Measurements from ENCODE around the gene SLC26A8. TPM values are rescaled to one million over a fixed set of nuclear protein-coding genes. Genes with fewer than 3 reads are reported as not detected.
A peak's percentile ranks its signal among the peaks of the same experiment; 100 is the strongest.
"Not testable (repeated sequence)": the region's sequence is repeated elsewhere in the genome, so short reads cannot be mapped to it uniquely, and the experiment has no call there.

SLC26A8 gene
- total and polyA plus RNA-seq, 2 experiments from 2014 or later, result 0.37 TPM; not detected in 1

- H3K27me3 ChIP-seq, result no peaks in the 10 kb centered on the region
- TF ChIP-seq, protein P1, sequence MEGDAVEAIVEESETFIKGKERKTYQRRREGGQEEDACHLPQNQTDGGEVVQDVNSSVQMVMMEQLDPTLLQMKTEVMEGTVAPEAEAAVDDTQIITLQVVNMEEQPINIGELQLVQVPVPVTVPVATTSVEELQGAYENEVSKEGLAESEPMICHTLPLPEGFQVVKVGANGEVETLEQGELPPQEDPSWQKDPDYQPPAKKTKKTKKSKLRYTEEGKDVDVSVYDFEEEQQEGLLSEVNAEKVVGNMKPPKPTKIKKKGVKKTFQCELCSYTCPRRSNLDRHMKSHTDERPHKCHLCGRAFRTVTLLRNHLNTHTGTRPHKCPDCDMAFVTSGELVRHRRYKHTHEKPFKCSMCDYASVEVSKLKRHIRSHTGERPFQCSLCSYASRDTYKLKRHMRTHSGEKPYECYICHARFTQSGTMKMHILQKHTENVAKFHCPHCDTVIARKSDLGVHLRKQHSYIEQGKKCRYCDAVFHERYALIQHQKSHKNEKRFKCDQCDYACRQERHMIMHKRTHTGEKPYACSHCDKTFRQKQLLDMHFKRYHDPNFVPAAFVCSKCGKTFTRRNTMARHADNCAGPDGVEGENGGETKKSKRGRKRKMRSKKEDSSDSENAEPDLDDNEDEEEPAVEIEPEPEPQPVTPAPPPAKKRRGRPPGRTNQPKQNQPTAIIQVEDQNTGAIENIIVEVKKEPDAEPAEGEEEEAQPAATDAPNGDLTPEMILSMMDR (IDR thresholded peaks at IDR 0.05; ENCODE audit: low read depth, low read length), result no peak
- H3K27ac ChIP-seq, result no peak overlapping the region
- H3K9me3 ChIP-seq (ENCODE audit: low read depth), result no peaks in the 10 kb centered on the region
- no peaks in the 10 kb centered on the region for H3K36me3 ChIP-seq
- no peak overlapping the region for H3K4me3 ChIP-seq
- DNase-seq (ENCODE audit: low read depth in 1 of 2, low spot score in 1 of 2), result peak in 1 of 2 donors; percentile 19
- peaks cover 29% of the 10 kb centered on the region for H3K4me1 ChIP-seq (ENCODE audit: low read depth)
Measured at GRCh38 chr6:36033935-36034334, 9.5 kb upstream of the SLC26A8 start.

DNA sequence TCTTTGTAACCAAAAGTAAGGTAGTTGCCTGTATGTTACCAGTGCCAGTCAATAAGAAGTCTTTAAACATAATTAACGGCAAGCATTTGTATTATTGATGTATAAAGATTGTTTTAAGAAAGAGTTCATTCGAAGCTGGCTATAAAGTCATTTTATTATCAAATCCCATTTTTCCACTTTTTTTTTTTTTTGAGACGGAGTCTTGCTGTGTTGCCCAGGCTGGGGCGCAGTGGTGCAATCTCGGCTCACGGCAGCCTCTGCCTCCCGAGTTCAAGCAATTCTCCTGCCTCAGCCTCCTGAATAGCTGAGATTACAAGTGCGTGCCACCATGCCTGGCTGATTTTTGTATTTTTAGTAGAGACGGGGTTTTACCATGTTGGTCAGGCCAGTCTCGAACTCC lies 8.7 kb upstream of the SLC26A8 start:
- not testable (repeated sequence) for H3K4me3 ChIP-seq; H3K27me3 ChIP-seq; H3K36me3 ChIP-seq; DNase-seq (ENCODE audit: low read depth in 1 of 2, low spot score in 1 of 2); H3K9me3 ChIP-seq (ENCODE audit: low read depth); H3K27ac ChIP-seq
- H3K4me1 ChIP-seq (ENCODE audit: low read depth), result peaks cover 25% of the 10 kb centered on the region

GRCh38 chr6:36032261-36032660 lies 7.8 kb upstream of the SLC26A8 start:
- TF ChIP-seq, protein P1 (IDR thresholded peaks at IDR 0.05; ENCODE audit: low read depth, low read length), result no peak
- Histone ChIP-seq H3K36me3 (no peaks in the 10 kb centered on the region), H3K27me3 (no peaks in the 10 kb centered on the region)

GRCh38 chr6:36029464-36029863 lies 5.0 kb upstream of the SLC26A8 start:
- Histone ChIP-seq H3K4me3 (peak overlapping the region; percentile 81), H3K27me3 (no peaks in the 10 kb centered on the region), H3K9me3 (ENCODE audit: low read depth) (no peaks in the 10 kb centered on the region), H3K4me1 (ENCODE audit: low read depth) (peaks cover 23% of the 10 kb centered on the region), H3K27ac (peak overlapping the region; percentile 96), H3K36me3 (no peaks in the 10 kb centered on the region)
- TF ChIP-seq, protein P1 (IDR thresholded peaks at IDR 0.05; ENCODE audit: low read depth, low read length), result no peak
- peak in 1 of 2 donors; percentile 91 for DNase-seq (ENCODE audit: low read depth in 1 of 2, low spot score in 1 of 2)

More at GRCh38 chr6:36032261-36032660, 7.8 kb upstream of the SLC26A8 start:
- H3K27ac ChIP-seq, result no peak overlapping the region
- peaks cover 25% of the 10 kb centered on the region for H3K4me1 ChIP-seq (ENCODE audit: low read depth)
- no peak overlapping the region for H3K4me3 ChIP-seq
- no peak for DNase-seq (ENCODE audit: low read depth in 1 of 2, low spot score in 1 of 2)
- no peaks in the 10 kb centered on the region for H3K9me3 ChIP-seq (ENCODE audit: low read depth)

DNA sequence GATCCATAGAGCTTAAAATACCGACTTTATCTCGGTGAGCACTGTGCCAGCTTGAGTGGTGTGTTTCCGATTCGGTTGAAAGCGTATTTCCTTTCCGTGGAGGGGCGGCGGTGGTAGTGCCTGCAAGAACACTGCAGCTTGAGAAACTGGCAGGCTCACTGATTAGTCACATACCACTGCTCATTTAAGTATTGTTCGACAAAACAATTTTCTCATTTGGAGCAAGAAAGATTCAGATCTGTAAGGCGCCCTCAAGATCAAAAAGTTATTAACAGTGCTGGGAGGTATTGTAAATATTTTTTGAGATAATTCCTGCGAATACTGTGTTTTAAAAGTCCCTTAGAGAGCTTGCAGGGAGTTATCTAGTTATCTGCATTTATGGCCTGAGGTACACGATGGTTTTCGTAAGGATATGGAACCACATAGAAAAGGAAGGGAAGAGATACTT lies 4.5 kb upstream of the SLC26A8 start:
- no peaks in the 10 kb centered on the region for H3K9me3 ChIP-seq (ENCODE audit: low read depth)
- peak; percentile 81 to 87 for DNase-seq (ENCODE audit: low read depth in 1 of 2, low spot score in 1 of 2)
- H3K4me1 ChIP-seq (ENCODE audit: low read depth), result peaks cover 17% of the 10 kb centered on the region
- peak overlapping the region; percentile 96 for H3K27ac ChIP-seq
- H3K36me3 ChIP-seq, result no peaks in the 10 kb centered on the region
- H3K27me3 ChIP-seq, result no peaks in the 10 kb centered on the region
- H3K4me3 ChIP-seq, result peak overlapping the region; percentile 81
- TF ChIP-seq, protein P1 (IDR thresholded peaks at IDR 0.05; ENCODE audit: low read depth, low read length), result no peak

DNA sequence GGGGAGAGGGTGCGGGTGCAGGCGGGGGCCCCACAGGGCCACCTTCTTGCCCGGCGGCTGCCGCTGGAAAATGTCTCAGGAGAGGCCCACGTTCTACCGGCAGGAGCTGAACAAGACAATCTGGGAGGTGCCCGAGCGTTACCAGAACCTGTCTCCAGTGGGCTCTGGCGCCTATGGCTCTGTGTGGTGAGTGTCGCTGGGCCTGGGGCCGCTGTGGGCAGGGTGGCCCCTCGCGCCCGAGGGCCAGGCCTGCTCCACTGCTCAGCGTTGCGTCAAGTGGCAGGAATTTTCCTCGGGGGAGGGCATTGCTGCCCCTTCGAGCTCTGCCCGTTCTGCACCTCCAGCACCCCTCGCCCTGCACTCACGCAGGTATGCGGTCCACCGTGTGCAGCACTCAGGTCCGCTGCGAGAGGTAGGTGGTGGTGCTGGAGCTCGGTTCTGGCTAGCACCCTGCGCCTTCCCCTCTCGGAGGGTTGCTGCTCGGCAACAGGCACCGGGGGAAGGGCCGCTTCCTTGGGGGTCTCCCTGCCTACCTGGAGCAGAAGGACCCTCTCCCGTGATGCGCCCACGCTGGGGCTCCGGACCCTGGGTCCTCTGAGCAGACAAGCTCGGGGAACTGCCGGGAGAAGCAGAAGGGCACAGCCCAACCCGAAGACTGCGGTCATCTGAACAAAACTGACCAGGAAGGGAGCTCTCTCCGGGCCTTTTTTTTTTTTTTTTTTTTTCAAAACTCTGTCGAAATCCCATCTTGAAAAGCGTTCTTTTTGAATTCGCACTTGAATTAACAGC lies 3.8 kb upstream of the SLC26A8 start:
- no peaks in the 10 kb centered on the region for H3K9me3 ChIP-seq (ENCODE audit: low read depth)
- no peaks in the 10 kb centered on the region for H3K27me3 ChIP-seq
- H3K4me3 ChIP-seq, result peak overlapping the region; percentile 81
- TF ChIP-seq, protein P1 (IDR thresholded peaks at IDR 0.05; ENCODE audit: low read depth, low read length), result no peak
- DNase-seq (ENCODE audit: low read depth in 1 of 2, low spot score in 1 of 2), result peak; percentile 27 to 52
- H3K4me1 ChIP-seq (ENCODE audit: low read depth), result peaks cover 13% of the 10 kb centered on the region
- peak overlapping the region; percentile 96 for H3K27ac ChIP-seq
- no peaks in the 10 kb centered on the region for H3K36me3 ChIP-seq
